H1 (cell line): ENCODE results near the gene MIDN. TPM values are rescaled to one million over a fixed set of nuclear protein-coding genes. Genes with fewer than 3 reads are reported as not detected.

Experiments used
- POLR2AphosphoS5 ChIP-seq: IDR thresholded peaks from 2 replicates; pipeline ENCODE4 v1.6.1; 2011; ENCODE audit warnings: low read depth, low read length
- SUZ12 ChIP-seq: fragments of 200-600 bp; sonication (generic); IDR thresholded peaks from 2 replicates; pipeline ENCODE4 v1.6.1; 2012; ENCODE audit warnings: mild to moderate bottlenecking, inconsistent platforms, low read length, moderate library complexity, mixed read lengths
- polyA plus RNA-seq, 7 experiments: library from polyadenylated mRNA; depleted of rRNA in 3 of 7; stranded (reverse) in 5 of 7; unstranded in 2 of 7; fragments of >200 nt in 5 of 7; fragments of 200-250 nt in 2 of 7; gene quantifications; 1 replicate in 5 of 7; 2 replicates in 1 of 7; 4 replicates in 1 of 7; pipeline versions ENCODE4 v1.2.1 to v1.2.3, GENCODE V29; 2011 to 2013; ENCODE audit warnings: missing spikeins in 2 of 7, mixed read lengths in 2 of 7
- total RNA-seq: library from RNA; stranded (reverse); fragmentation: NEBNext Ultra II Directional; extraction: Animal tissue kit (Norgen Biotek cat#: 25700); gene quantifications from 2 replicates; pipeline ENCODE4 v1.2.1, GENCODE V29; 2021

MIDN gene
- total and polyA plus RNA-seq, 2 of the 8 experiments (the other 6 are each of a cell fraction or from before 2014, with no cell fraction given): 39.8 to 159 TPM

DNA sequence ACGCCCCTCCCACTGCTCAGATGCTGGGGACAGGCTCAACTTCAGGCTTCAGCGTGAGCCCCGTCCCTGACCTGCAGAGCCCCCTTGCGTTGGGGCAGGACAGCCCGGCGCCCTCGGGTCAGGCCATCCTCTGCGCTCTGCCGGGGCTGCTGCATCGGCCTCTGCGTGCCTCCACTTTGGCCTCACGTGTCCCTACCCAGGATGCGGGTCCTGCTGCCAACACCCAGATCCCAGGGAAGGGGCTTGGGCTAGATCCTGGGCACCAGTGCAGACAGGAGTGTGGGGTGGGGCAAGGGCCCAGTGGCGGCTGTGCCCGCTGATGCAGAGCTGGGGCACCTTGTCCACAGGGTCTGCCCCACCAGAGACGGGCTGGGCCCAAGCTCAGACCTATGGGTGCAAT lies 23.5 kb upstream of the MIDN start (continued):
- TF ChIP-seq POLR2AphosphoS5 (no peak; the same call in 1 of the 2 replicates), SUZ12 (no peak)
